K562 (cell line): ENCODE results near the gene ZNF471. TPM values are rescaled to one million over a fixed set of nuclear protein-coding genes. Genes with fewer than 3 reads are reported as not detected.

Experiments used
- ATAC-seq: fragments of 200-7000 bp; cut with Tn5 transposase; 3 replicates; pipeline ENCODE4 v1.9.1; 2020; ENCODE audit warnings: moderate library complexity
- BruUV-seq: library from RNA; stranded (reverse); fragments of 400-500 nt; replicated peaks from 2 replicates; lab custom pipeline; 2021; lab: Mats Ljungman, UMichigan
- CTCF ChIA-PET: fragments of 300-600 bp; formaldehyde crosslinking; extraction: SDS; loops from one replicate; lab custom pipeline; 2021; ENCODE audit warnings: low intra/inter-chr PET ratio; lab: Yijun Ruan, JAX
- POLR2A ChIA-PET: fragments of 300-600, 350-650 bp; sonication (Branson Sonifier 250); formaldehyde crosslinking; extraction: SDS; loops from one replicate; lab custom pipeline; 2021; ENCODE audit warnings: antibody characterized with exemption, inconsistent platforms; lab: Yijun Ruan, JAX
- DNase-seq, 4 experiments: peaks; one replicate each; pipeline versions ENCODE4 v3.0.0 to v3.0.0-alpha.2; 2011 to 2018; ENCODE audit warnings: low spot score in 3 of 4, mixed read lengths in 3 of 4; ENCODE audit errors: extremely low read depth in 1 of 4
- FAIRE-seq: peaks from 2 replicates; lab custom pipeline; 2011; peaks lifted over from hg19 to GRCh38; lab: Jason Lieb, UNC
- H2AFZ ChIP-seq: 2 replicates; pipeline ENCODE4 v1.6.0; 2011; ENCODE audit warnings: low read depth, low read length, control low read depth, inconsistent platforms
- H3K27ac ChIP-seq: fragments of 200-600 bp; 3 replicates; pipeline ENCODE4 v1.8.0; 2011; ENCODE audit warnings: low read depth, mild to moderate bottlenecking, control low read depth, inconsistent platforms, low read length, moderate library complexity, mixed read lengths; ENCODE audit errors: extremely low read depth
- H3K27me3 ChIP-seq, 2 experiments: fragments of 300-600 bp in 1 of 2; 2 replicates in 1 of 2; 3 replicates in 1 of 2; pipeline versions ENCODE4 v1.6.0 to v1.8.0; 2011; ENCODE audit warnings: inconsistent platforms in 2 of 2, low read length in 2 of 2, mild to moderate bottlenecking in 1 of 2, mixed read lengths in 1 of 2, moderate library complexity in 1 of 2; ENCODE audit not compliant: control insufficient read depth in 2 of 2, insufficient read depth in 2 of 2
- H3K36me3 ChIP-seq: fragments of 300-600 bp; 3 replicates; pipeline ENCODE4 v1.8.0; 2011; ENCODE audit warnings: mild to moderate bottlenecking, low read length, inconsistent platforms; ENCODE audit not compliant: control insufficient read depth, insufficient read depth
- H3K4me1 ChIP-seq, 2 experiments: fragments of 200-600 bp in 1 of 2; replicated peaks in 1 of 2; 2 replicates in 1 of 2; 3 replicates in 1 of 2; pipeline versions ENCODE4 v1.5.1 to v1.8.0; 2011; ENCODE audit warnings: inconsistent platforms in 2 of 2, low read length in 2 of 2, mild to moderate bottlenecking in 1 of 2, mixed read lengths in 1 of 2, moderate library complexity in 1 of 2; ENCODE audit not compliant: control insufficient read depth in 2 of 2, insufficient read depth in 2 of 2
- H3K4me2 ChIP-seq: 2 replicates; pipeline ENCODE4 v1.6.1; 2011; ENCODE audit warnings: low read length, control low read depth, inconsistent platforms, mixed read lengths; ENCODE audit not compliant: insufficient read depth
- H3K4me3 ChIP-seq: fragments of 200-600 bp; sonication (generic), shearing (Covaris generic); 2 replicates; pipeline ENCODE4 v1.5.1; 2016; ENCODE audit warnings: control low read depth, inconsistent platforms
- H3K79me2 ChIP-seq: fragments of 200-600 bp; 3 replicates; pipeline ENCODE4 v1.8.0; 2011; ENCODE audit warnings: low read length, inconsistent platforms; ENCODE audit not compliant: control insufficient read depth, insufficient read depth
- H3K9ac ChIP-seq, 2 experiments: 2 replicates each; pipeline versions ENCODE4 v1.6.0 to v1.6.1; 2011; ENCODE audit warnings: low read depth in 2 of 2, low read length in 2 of 2, control low read depth in 1 of 2, inconsistent platforms in 1 of 2, mild to moderate bottlenecking in 1 of 2, mixed read lengths in 1 of 2; ENCODE audit not compliant: insufficient read depth in 1 of 2
- H3K9me1 ChIP-seq: one replicate; pipeline ENCODE4 v1.6.0; 2011; ENCODE audit warnings: inconsistent platforms, mild to moderate bottlenecking, low read length, moderate library complexity; ENCODE audit not compliant: control insufficient read depth, insufficient read depth
- H3K9me3 ChIP-seq: replicated peaks from 2 replicates; pipeline ENCODE4 v1.5.1; 2011; ENCODE audit warnings: low read depth, low read length, inconsistent platforms; ENCODE audit not compliant: control insufficient read depth, insufficient read depth
- H4K20me1 ChIP-seq: replicated peaks from 2 replicates; pipeline ENCODE4 v1.6.1; 2011; ENCODE audit warnings: low read length, inconsistent platforms, mixed read lengths; ENCODE audit not compliant: control insufficient read depth, insufficient read depth
- FUS ChIP-seq: fragments of 200-400 bp; formaldehyde crosslinking; optimal IDR thresholded peaks from 2 replicates; pipeline ENCODE3; 2017; ENCODE audit warnings: low read depth, low read length
- ILK ChIP-seq: fragments of 450-650 bp; IDR thresholded peaks from 2 replicates; pipeline ENCODE4 v1.6.1; 2016; ENCODE audit warnings: missing genetic modification characterization, low read depth, mild to moderate bottlenecking, missing compliant biosample characterization, moderate library complexity, borderline replicate concordance
- ZNF274 ChIP-seq: IDR thresholded peaks from 2 replicates; pipeline ENCODE4 v1.6.1; 2011; ENCODE audit warnings: low read depth, mild to moderate bottlenecking, low read length, moderate library complexity, borderline replicate concordance
- WGBS: fragments of 100-300 bp; shearing (Covaris generic); methylation state at CpG from one replicate; pipeline ENCODE4 v1.1.6; 2016; ENCODE audit warnings: low coverage, mixed read lengths; ENCODE audit not compliant: insufficient coverage; ENCODE audit errors: missing lambda C conversion rate; 5-methylcytosine and 5-hydroxymethylcytosine counted together
- in situ Hi-C: fragments of 300-500 bp; cut with MboI; formaldehyde crosslinking; loops from 4 replicates; pipeline ENCODE4 v1.15.0; 2018; ENCODE audit warnings: inconsistent platforms, mixed read lengths
- intact Hi-C: fragments of 100-400 bp; cut with micrococcal nuclease; formaldehyde crosslinking; loops from 2 replicates; pipeline ENCODE4 v1.14.2; 2022
- polyA plus RNA-seq, 8 experiments: library from polyadenylated mRNA; depleted of rRNA in 4 of 8; stranded (reverse) in 5 of 8; unstranded in 3 of 8; fragments of >200 nt; fragmentation: Nextera tagmentation in 2 of 8; fragmentation: Illumina TruSeq in 1 of 8; extraction: Ambion mirVana in 2 of 8; extraction: Trizol in 1 of 8; gene quantifications; 2 replicates each; pipeline versions ENCODE4 v1.2.1 to v1.2.3, GENCODE V29; 2011 to 2014; ENCODE audit warnings: inconsistent platforms in 1 of 8, missing spikeins in 1 of 8
- total RNA-seq, 7 experiments: library from RNA; depleted of rRNA in 6 of 7; stranded (reverse); fragments of >200 nt in 6 of 7; fragmentation: Illumina TruSeq in 2 of 7; extraction: Trizol in 2 of 7; gene quantifications; 2 replicates each; pipeline versions ENCODE4 v1.2.1 to v1.2.3, GENCODE V29; 2011 to 2021; ENCODE audit warnings: low replicate concordance in 1 of 7

Gene ZNF471
- total and polyA plus RNA-seq, 9 of the 15 experiments (the other 6 are each of a cell fraction or from before 2014, with no cell fraction given) = not detected

GRCh38 chr19:56573914-56574313 lies 66.3 kb downstream of the ZNF471 start (continued):
- TF ChIP-seq ILK = no peak

GRCh38 chr19:56577719-56578602 lies 70.3 kb downstream of the ZNF471 start:
- under 1% methylated on average over 11 of the region's 11 CpGs for WGBS
- ChIA-PET POLR2A (no interaction called here), CTCF (no interaction called here)
- in situ Hi-C loops = no loop called here
- intact Hi-C loops = no loop called here
- H3K9ac ChIP-seq = no peak overlapping the region
- no peak overlapping the region for H3K4me2 ChIP-seq
- ATAC-seq (no peak), DNase-seq (no peak), FAIRE-seq (no peak)
- H3K9me3 ChIP-seq = peaks cover 2% of the 10 kb centered on the region
- no peaks in the 10 kb centered on the region for H3K36me3 ChIP-seq
- no TSS peak for BruUV-seq
- H3K9me1 ChIP-seq = no peaks in the 10 kb centered on the region
- no peaks in the 10 kb centered on the region for H3K79me2 ChIP-seq
- H3K27ac ChIP-seq = no peak overlapping the region
- H3K4me3 ChIP-seq = no peak overlapping the region
- H3K27me3 ChIP-seq = no peaks in the 10 kb centered on the region
- H4K20me1 ChIP-seq = no peaks in the 10 kb centered on the region
- TF ChIP-seq FUS (no peak), ZNF274 (peak; percentile 89)
- H2AFZ ChIP-seq = no peak overlapping the region
- no peaks in the 10 kb centered on the region for H3K4me1 ChIP-seq

Other genes starting within 250 kb of the ZNF471 start
Only the 7 nearest of the 10 such genes appear.
- 1.4 and 3.8 TPM in 2 replicates for gene ZNF582, start 114.3 kb upstream of the ZNF471 start, total RNA-seq (2014; rRNA removed)
- gene ZNF582, start 114.3 kb upstream of the ZNF471 start, total RNA-seq (2014; rRNA removed; fragmentation: Illumina TruSeq; extraction: Trizol) = 1.9 TPM in 2 replicates
- 1.7 and 1.8 TPM in 2 replicates for gene ZNF582, start 114.3 kb upstream of the ZNF471 start, total RNA-seq (2015; rRNA removed; fragmentation: Illumina TruSeq; extraction: Trizol)
- gene ZNF582, start 114.3 kb upstream of the ZNF471 start, total RNA-seq (2021) = 1.3 and 2.1 TPM in 2 replicates
- 2.6 and 3.3 TPM in 2 replicates for gene ZNF582, start 114.3 kb upstream of the ZNF471 start, polyA plus RNA-seq (2011; rRNA removed)
- 1.6 TPM in 2 replicates for gene ZNF582, start 114.3 kb upstream of the ZNF471 start, polyA plus RNA-seq (2014; fragmentation: Illumina TruSeq; extraction: Trizol)
- gene ZNF582, start 114.3 kb upstream of the ZNF471 start, polyA plus RNA-seq (2014; fragmentation: Nextera tagmentation; extraction: Ambion mirVana) = under 1 TPM; 0.72 to 0.91 TPM
- gene ZNF582, start 114.3 kb upstream of the ZNF471 start, polyA plus RNA-seq (2014; rRNA removed) = 1.3 and 1.6 TPM in 2 replicates
- 2.2 and 2.5 TPM in 2 replicates for gene ZNF583, start 103.5 kb upstream of the ZNF471 start, total RNA-seq (2014; rRNA removed)
- 6.7 and 7.1 TPM in 2 replicates for gene ZNF583, start 103.5 kb upstream of the ZNF471 start, total RNA-seq (2014; rRNA removed; fragmentation: Illumina TruSeq; extraction: Trizol)
- 4.7 and 5.1 TPM in 2 replicates for gene ZNF583, start 103.5 kb upstream of the ZNF471 start, total RNA-seq (2015; rRNA removed; fragmentation: Illumina TruSeq; extraction: Trizol)
- gene ZNF583, start 103.5 kb upstream of the ZNF471 start, total RNA-seq (2021) = 2.8 and 3.0 TPM in 2 replicates
- gene ZNF583, start 103.5 kb upstream of the ZNF471 start, polyA plus RNA-seq (2011; rRNA removed) = 1.5 and 3.0 TPM in 2 replicates
- 3.4 and 3.7 TPM in 2 replicates for gene ZNF583, start 103.5 kb upstream of the ZNF471 start, polyA plus RNA-seq (2014; fragmentation: Illumina TruSeq; extraction: Trizol)
- 1 to 10 TPM in 1 of 2 experiments, under 1 TPM in 1; 0.92 to 1.9 TPM for gene ZNF583, start 103.5 kb upstream of the ZNF471 start, polyA plus RNA-seq (2014; fragmentation: Nextera tagmentation; extraction: Ambion mirVana)
- 2.2 and 3.2 TPM in 2 replicates for gene ZNF583, start 103.5 kb upstream of the ZNF471 start, polyA plus RNA-seq (2014; rRNA removed)
- not detected in 2 replicates for gene ZNF667, start 30.5 kb upstream of the ZNF471 start, total RNA-seq (2014; rRNA removed)
- not detected in 2 replicates for gene ZNF667, start 30.5 kb upstream of the ZNF471 start, total RNA-seq (2014; rRNA removed; fragmentation: Illumina TruSeq; extraction: Trizol)
- not detected in 2 replicates for gene ZNF667, start 30.5 kb upstream of the ZNF471 start, total RNA-seq (2015; rRNA removed; fragmentation: Illumina TruSeq; extraction: Trizol)
- gene ZNF667, start 30.5 kb upstream of the ZNF471 start, total RNA-seq (2021) = not detected in 2 replicates
- not detected in 2 replicates for gene ZNF667, start 30.5 kb upstream of the ZNF471 start, polyA plus RNA-seq (2011; rRNA removed)
- gene ZNF667, start 30.5 kb upstream of the ZNF471 start, polyA plus RNA-seq (2014; fragmentation: Illumina TruSeq; extraction: Trizol) = not detected in 2 replicates
- gene ZNF667, start 30.5 kb upstream of the ZNF471 start, polyA plus RNA-seq (2014; fragmentation: Nextera tagmentation; extraction: Ambion mirVana) = not detected
- 0.08 TPM in 1 of 2 replicates, not detected in the other for gene ZNF667, start 30.5 kb upstream of the ZNF471 start, polyA plus RNA-seq (2014; rRNA removed)
- not detected in 2 replicates for gene ZFP28, start 31.1 kb downstream of the ZNF471 start, total RNA-seq (2014; rRNA removed)
- gene ZFP28, start 31.1 kb downstream of the ZNF471 start, total RNA-seq (2014; rRNA removed; fragmentation: Illumina TruSeq; extraction: Trizol) = not detected in 2 replicates
- gene ZFP28, start 31.1 kb downstream of the ZNF471 start, total RNA-seq (2015; rRNA removed; fragmentation: Illumina TruSeq; extraction: Trizol) = not detected in 2 replicates
- not detected in 2 replicates for gene ZFP28, start 31.1 kb downstream of the ZNF471 start, total RNA-seq (2021)
- gene ZFP28, start 31.1 kb downstream of the ZNF471 start, polyA plus RNA-seq (2011; rRNA removed) = not detected in 2 replicates
- 0.04 and 0.06 TPM in 2 replicates for gene ZFP28, start 31.1 kb downstream of the ZNF471 start, polyA plus RNA-seq (2014; fragmentation: Illumina TruSeq; extraction: Trizol)
- gene ZFP28, start 31.1 kb downstream of the ZNF471 start, polyA plus RNA-seq (2014; fragmentation: Nextera tagmentation; extraction: Ambion mirVana) = under 1 TPM in 1 of 2 experiments, not detected in 1; 0.01 TPM
- not detected in 2 replicates for gene ZFP28, start 31.1 kb downstream of the ZNF471 start, polyA plus RNA-seq (2014; rRNA removed)
- gene ZNF470, start 59.6 kb downstream of the ZNF471 start, total RNA-seq (2014; rRNA removed) = not detected in 2 replicates
- not detected in 2 replicates for gene ZNF470, start 59.6 kb downstream of the ZNF471 start, total RNA-seq (2014; rRNA removed; fragmentation: Illumina TruSeq; extraction: Trizol)
- gene ZNF470, start 59.6 kb downstream of the ZNF471 start, total RNA-seq (2015; rRNA removed; fragmentation: Illumina TruSeq; extraction: Trizol) = not detected in 2 replicates
- not detected in 2 replicates for gene ZNF470, start 59.6 kb downstream of the ZNF471 start, total RNA-seq (2021)
- 0.03 TPM in 1 of 2 replicates, not detected in the other for gene ZNF470, start 59.6 kb downstream of the ZNF471 start, polyA plus RNA-seq (2011; rRNA removed)
- gene ZNF470, start 59.6 kb downstream of the ZNF471 start, polyA plus RNA-seq (2014; fragmentation: Illumina TruSeq; extraction: Trizol) = 0.03 TPM in 1 of 2 replicates, not detected in the other
- not detected for gene ZNF470, start 59.6 kb downstream of the ZNF471 start, polyA plus RNA-seq (2014; fragmentation: Nextera tagmentation; extraction: Ambion mirVana)
- gene ZNF470, start 59.6 kb downstream of the ZNF471 start, polyA plus RNA-seq (2014; rRNA removed) = not detected in 2 replicates
- gene ZNF71, start 87.4 kb downstream of the ZNF471 start, total RNA-seq (2014; rRNA removed) = 0.05 and 0.08 TPM in 2 replicates
- gene ZNF71, start 87.4 kb downstream of the ZNF471 start, total RNA-seq (2014; rRNA removed; fragmentation: Illumina TruSeq; extraction: Trizol) = 0.04 and 0.29 TPM in 2 replicates
- gene ZNF71, start 87.4 kb downstream of the ZNF471 start, total RNA-seq (2015; rRNA removed; fragmentation: Illumina TruSeq; extraction: Trizol) = 0.04 and 0.07 TPM in 2 replicates
- 0.13 and 0.16 TPM in 2 replicates for gene ZNF71, start 87.4 kb downstream of the ZNF471 start, total RNA-seq (2021)
- 0.06 and 0.18 TPM in 2 replicates for gene ZNF71, start 87.4 kb downstream of the ZNF471 start, polyA plus RNA-seq (2011; rRNA removed)
- gene ZNF71, start 87.4 kb downstream of the ZNF471 start, polyA plus RNA-seq (2014; fragmentation: Illumina TruSeq; extraction: Trizol) = 0.22 TPM in 1 of 2 replicates, not detected in the other
- not detected for gene ZNF71, start 87.4 kb downstream of the ZNF471 start, polyA plus RNA-seq (2014; fragmentation: Nextera tagmentation; extraction: Ambion mirVana)
- 0.03 TPM in 1 of 2 replicates, not detected in the other for gene ZNF71, start 87.4 kb downstream of the ZNF471 start, polyA plus RNA-seq (2014; rRNA removed)
- gene SMIM17, start 135.3 kb downstream of the ZNF471 start, total RNA-seq (2014; rRNA removed) = not detected in 2 replicates
- gene SMIM17, start 135.3 kb downstream of the ZNF471 start, total RNA-seq (2014; rRNA removed; fragmentation: Illumina TruSeq; extraction: Trizol) = not detected in 2 replicates
- gene SMIM17, start 135.3 kb downstream of the ZNF471 start, total RNA-seq (2015; rRNA removed; fragmentation: Illumina TruSeq; extraction: Trizol) = not detected in 2 replicates
- gene SMIM17, start 135.3 kb downstream of the ZNF471 start, total RNA-seq (2021) = not detected in 2 replicates
- gene SMIM17, start 135.3 kb downstream of the ZNF471 start, polyA plus RNA-seq (2011; rRNA removed) = not detected in 2 replicates
- not detected in 2 replicates for gene SMIM17, start 135.3 kb downstream of the ZNF471 start, polyA plus RNA-seq (2014; fragmentation: Illumina TruSeq; extraction: Trizol)
- gene SMIM17, start 135.3 kb downstream of the ZNF471 start, polyA plus RNA-seq (2014; fragmentation: Nextera tagmentation; extraction: Ambion mirVana) = not detected
- not detected in 2 replicates for gene SMIM17, start 135.3 kb downstream of the ZNF471 start, polyA plus RNA-seq (2014; rRNA removed)